HG03135 (cell line): ENCODE data around the gene EIPR1.

ENCODE experiments used
- ATAC-seq: cut with Tn5 transposase; IDR thresholded peaks from one replicate; pipeline ENCODE4 v1.9.1; 2021; ENCODE audit warnings: mild to moderate bottlenecking, moderate library complexity; ENCODE audit not compliant: unreplicated experiment

The EIPR1 gene

GRCh38 chr2:3168230-3168891, 209.3 kb downstream of the EIPR1 start:
- no peak for ATAC-seq

- no peak for ATAC-seq
These were observed 214.2 kb downstream of the EIPR1 start for GRCh38 chr2:3163401-3163800.

GRCh38 chr2:3162442-3163077, 215.1 kb downstream of the EIPR1 start:
- no peak for ATAC-seq

GRCh38 chr2:3160751-3161330, 216.8 kb downstream of the EIPR1 start:
- ATAC-seq = no peak

- ATAC-seq = no peak
These were observed 217.7 kb downstream of the EIPR1 start for GRCh38 chr2:3159782-3160545.

- ATAC-seq = no peak
These were observed 222.9 kb downstream of the EIPR1 start for GRCh38 chr2:3154700-3155099.

- ATAC-seq = no peak
These were observed 223.5 kb downstream of the EIPR1 start for GRCh38 chr2:3154146-3154545.

GRCh38 chr2:3151153-3151918, 226.3 kb downstream of the EIPR1 start:
- ATAC-seq = no peak

- no peak for ATAC-seq
These were observed 228.0 kb downstream of the EIPR1 start for GRCh38 chr2:3149441-3150217.

GRCh38 chr2:3148716-3149115, 228.9 kb downstream of the EIPR1 start:
- ATAC-seq = no peak

GRCh38 chr2:3147651-3148530, 229.7 kb downstream of the EIPR1 start:
- ATAC-seq = no peak

- ATAC-seq = no peak
These were observed 230.6 kb downstream of the EIPR1 start for GRCh38 chr2:3146772-3147650.

GRCh38 chr2:3146175-3146574, 231.4 kb downstream of the EIPR1 start:
- no peak for ATAC-seq

- ATAC-seq = no peak
These were observed 232.1 kb downstream of the EIPR1 start for GRCh38 chr2:3145471-3146021.

GRCh38 chr2:3144856-3145255, 232.8 kb downstream of the EIPR1 start:
- ATAC-seq = no peak

- no peak for ATAC-seq
These were observed 234.0 kb downstream of the EIPR1 start for GRCh38 chr2:3143602-3144001.

- ATAC-seq = no peak
These were observed 234.6 kb downstream of the EIPR1 start for GRCh38 chr2:3142961-3143571.
